Esophagus muscularis mucosa (tissue), 4 donors: Measurements from ENCODE around the gene CD47. TPM values are rescaled to one million over a fixed set of nuclear protein-coding genes. Genes with fewer than 3 reads are reported as not detected.

ENCODE experiments used
- DNase-seq: peaks from one replicate; pipeline ENCODE4 v3.0.0-alpha.2; 2017; ENCODE audit errors: extremely low spot score
- H3K27ac ChIP-seq, 4 donors: fragments of 200-600 bp; sonication (generic); replicated peaks in 1 of 4; 1 replicate in 3 of 4; 2 replicates in 1 of 4; pipeline ENCODE4 v1.5.1; 2016 to 2019; ENCODE audit warnings: mild to moderate bottlenecking in 1 of 4
- H3K27me3 ChIP-seq, 4 donors: fragments of 200-600 bp; sonication (generic); one replicate each; pipeline versions ENCODE4 v1.5.1 to v1.6.0; 2016 to 2019
- H3K36me3 ChIP-seq, 4 donors: fragments of 200-600 bp; sonication (generic); one replicate each; pipeline ENCODE4 v1.5.1; 2016 to 2019
- H3K4me1 ChIP-seq, 4 donors: fragments of 200-600 bp; sonication (generic); one replicate each; pipeline ENCODE4 v1.5.1; 2016 to 2019
- H3K4me3 ChIP-seq, 4 donors: fragments of 200-600 bp; sonication (generic); 1 replicate in 2 of 4; 2 replicates in 2 of 4; pipeline ENCODE4 v1.5.1; 2016 to 2019; ENCODE audit warnings: mild to moderate bottlenecking in 4 of 4, moderate library complexity in 1 of 4
- H3K9me3 ChIP-seq, 4 donors: fragments of 200-600 bp; sonication (generic); 1 replicate in 3 of 4; 2 replicates in 1 of 4; pipeline ENCODE4 v1.5.1; 2016 to 2019
- EP300 ChIP-seq: sonication (generic); formaldehyde crosslinking; IDR thresholded peaks from one replicate; pipeline ENCODE4 v1.6.1; 2017; ENCODE audit warnings: antibody characterized with exemption
- POLR2A ChIP-seq: fragments of 450-650 bp; IDR thresholded peaks from one replicate; pipeline ENCODE4 v1.6.1; 2017; ENCODE audit warnings: antibody characterized with exemption, moderate library complexity, mild to moderate bottlenecking, low read depth
- POLR2AphosphoS5 ChIP-seq, 2 donors: sonication (generic); formaldehyde crosslinking; IDR thresholded peaks; one replicate each; pipeline ENCODE4 v1.6.1; 2017; ENCODE audit warnings: antibody characterized with exemption in 2 of 2
- WGBS: methylation state at CpG from one replicate; pipeline ENCODE4 v1.1.5; 2018; 5-methylcytosine and 5-hydroxymethylcytosine counted together
- intact Hi-C: fragments of 100-400 bp; cut with DNase I; formaldehyde crosslinking; loops from one replicate; pipeline ENCODE4 v1.15.1; 2023
- total RNA-seq, 4 donors: library from RNA; depleted of rRNA; stranded (reverse); fragments of >200 nt; gene quantifications; one replicate each; pipeline versions ENCODE4 v1.1.0 to v1.2.1, GENCODE V29; 2016
- TF ChIP-seq, protein P1 (sequence below), 3 experiments: fragments of 200-600 bp in 2 of 3; fragments of 450-650 bp in 1 of 3; sonication (generic) in 2 of 3; IDR thresholded peaks; one replicate each; pipeline ENCODE4 v1.5.1; 2017 to 2019; ENCODE audit warnings: antibody characterized with exemption in 3 of 3, mild to moderate bottlenecking in 2 of 3, moderate library complexity in 1 of 3

CD47 gene
- total RNA-seq, 4 donors from 2014 or later: 31.6 to 57.7 (median 49.7) TPM

DNA sequence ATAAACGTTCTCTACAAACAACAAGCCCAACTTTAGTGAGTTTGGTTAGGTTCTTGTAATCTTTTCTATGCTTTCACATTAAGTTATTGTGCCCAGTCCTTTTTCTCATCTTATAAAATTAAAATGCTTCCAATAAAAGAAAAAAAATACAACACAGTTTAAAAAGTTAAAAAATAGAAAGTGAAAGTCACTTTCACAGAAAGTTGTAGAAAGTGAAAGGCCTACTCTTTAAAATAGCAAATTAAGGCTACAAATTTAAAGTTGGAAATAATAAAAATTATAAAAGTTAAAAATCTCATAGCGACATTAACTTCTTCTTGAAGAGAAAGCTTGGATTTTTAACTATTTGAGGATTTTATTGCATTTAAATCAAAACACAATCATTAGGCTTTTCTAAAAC is 35.9 kb downstream of the CD47 start:
- 93% methylated on average over 2 of the region's 2 CpGs for WGBS
- Histone ChIP-seq H3K27ac (no peak overlapping the region), H3K4me3 (no peak overlapping the region), H3K27me3 (no peaks in the 10 kb centered on the region), H3K4me1 (peaks cover 3 to 15% (median 6%) of the 10 kb centered on the region in 4 donors), H3K9me3 (no peaks in the 10 kb centered on the region), H3K36me3 (peaks cover 0 to 55% (median 31%) of the 10 kb centered on the region in 4 donors)
- TF ChIP-seq POLR2AphosphoS5 (IDR thresholded peaks at IDR 0.05) (no peak), EP300 (no peak), POLR2A (no peak)
- TF ChIP-seq, protein P1, sequence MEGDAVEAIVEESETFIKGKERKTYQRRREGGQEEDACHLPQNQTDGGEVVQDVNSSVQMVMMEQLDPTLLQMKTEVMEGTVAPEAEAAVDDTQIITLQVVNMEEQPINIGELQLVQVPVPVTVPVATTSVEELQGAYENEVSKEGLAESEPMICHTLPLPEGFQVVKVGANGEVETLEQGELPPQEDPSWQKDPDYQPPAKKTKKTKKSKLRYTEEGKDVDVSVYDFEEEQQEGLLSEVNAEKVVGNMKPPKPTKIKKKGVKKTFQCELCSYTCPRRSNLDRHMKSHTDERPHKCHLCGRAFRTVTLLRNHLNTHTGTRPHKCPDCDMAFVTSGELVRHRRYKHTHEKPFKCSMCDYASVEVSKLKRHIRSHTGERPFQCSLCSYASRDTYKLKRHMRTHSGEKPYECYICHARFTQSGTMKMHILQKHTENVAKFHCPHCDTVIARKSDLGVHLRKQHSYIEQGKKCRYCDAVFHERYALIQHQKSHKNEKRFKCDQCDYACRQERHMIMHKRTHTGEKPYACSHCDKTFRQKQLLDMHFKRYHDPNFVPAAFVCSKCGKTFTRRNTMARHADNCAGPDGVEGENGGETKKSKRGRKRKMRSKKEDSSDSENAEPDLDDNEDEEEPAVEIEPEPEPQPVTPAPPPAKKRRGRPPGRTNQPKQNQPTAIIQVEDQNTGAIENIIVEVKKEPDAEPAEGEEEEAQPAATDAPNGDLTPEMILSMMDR (IDR thresholded peaks at IDR 0.05): no peak
- no peak for DNase-seq
- intact Hi-C loops: no loop called here

DNA sequence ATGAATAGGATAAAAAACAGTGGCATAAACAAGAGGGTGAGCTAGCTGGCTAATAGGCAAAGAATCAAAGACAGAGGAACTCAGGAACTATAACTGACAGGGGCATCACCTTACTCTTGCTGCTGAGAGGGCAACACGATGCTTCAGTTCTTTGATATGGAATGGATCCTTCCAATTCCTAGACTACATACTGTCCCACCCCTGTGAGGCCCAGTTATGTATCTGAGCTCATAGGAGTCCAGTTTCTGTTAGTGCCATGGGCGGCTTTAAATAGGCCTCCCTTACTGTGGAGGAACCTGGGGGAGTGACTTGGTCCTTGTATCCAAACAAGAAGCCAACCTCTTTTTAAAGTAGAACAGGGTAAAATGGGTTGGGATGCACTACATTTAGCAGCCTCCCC is 37.3 kb downstream of the CD47 start:
- Histone ChIP-seq H3K4me1 (peaks cover 0 to 14% (median 4%) of the 10 kb centered on the region in 4 donors), H3K4me3 (no peak overlapping the region), H3K9me3 (no peaks in the 10 kb centered on the region), H3K36me3 (peaks cover 0 to 58% (median 30%) of the 10 kb centered on the region in 4 donors), H3K27ac (no peak overlapping the region), H3K27me3 (no peaks in the 10 kb centered on the region)
- WGBS: 87% methylated on average over 2 of the region's 2 CpGs
- no peak for TF ChIP-seq POLR2A
- no peak for TF ChIP-seq POLR2AphosphoS5 (IDR thresholded peaks at IDR 0.05)
- TF ChIP-seq EP300: no peak
- TF ChIP-seq, protein P1 (IDR thresholded peaks at IDR 0.05): no peak
- DNase-seq: no peak
- intact Hi-C loops: no loop called here

DNA sequence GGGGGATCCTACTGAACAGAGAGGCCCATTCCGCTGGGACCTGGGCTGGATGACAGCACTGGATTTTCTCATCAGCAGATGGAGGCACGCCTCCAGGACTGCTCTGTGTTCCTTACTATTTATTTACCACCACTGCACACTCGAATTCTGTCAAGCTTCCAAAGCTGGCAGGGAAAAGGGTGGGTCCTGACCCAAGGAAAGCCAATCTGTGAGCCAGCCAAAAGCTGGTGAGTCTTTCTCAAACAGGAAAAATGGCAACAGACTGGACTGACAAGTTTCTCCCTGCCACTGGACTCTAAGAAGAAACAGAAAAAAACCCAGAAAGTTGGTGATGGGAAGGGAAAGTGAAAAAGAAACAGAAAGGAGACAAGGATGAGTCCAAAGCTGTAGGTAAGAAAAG is 37.8 kb downstream of the CD47 start:
- DNase-seq: no peak
- Histone ChIP-seq H3K36me3 (peaks cover 0 to 55% (median 26%) of the 10 kb centered on the region in 4 donors), H3K9me3 (no peaks in the 10 kb centered on the region), H3K4me3 (no peak overlapping the region), H3K27me3 (no peaks in the 10 kb centered on the region), H3K4me1 (peaks cover 0 to 14% (median 4%) of the 10 kb centered on the region in 4 donors), H3K27ac (no peak overlapping the region)
- TF ChIP-seq, protein P1 (IDR thresholded peaks at IDR 0.05): no peak
- WGBS: 81% methylated on average over 3 of the region's 3 CpGs
- intact Hi-C loops: no loop called here

DNA sequence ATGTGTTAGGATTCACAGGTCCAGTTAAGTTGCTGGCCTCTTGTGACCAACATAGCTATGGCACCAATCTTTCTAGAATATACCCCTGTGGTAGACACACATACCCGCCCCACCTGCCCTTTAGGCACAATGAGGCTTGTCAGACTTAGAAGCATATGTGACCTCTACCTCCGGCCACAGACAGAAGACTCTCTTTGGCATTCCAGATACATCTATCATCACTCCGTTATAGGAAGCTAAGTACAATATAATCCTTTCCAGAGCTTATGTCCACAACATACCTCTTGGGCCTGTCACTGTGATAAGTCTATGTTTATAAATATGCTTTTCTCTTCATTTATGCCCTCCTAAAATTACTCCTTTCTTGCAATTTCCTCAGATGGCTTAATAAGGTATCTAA is 39.8 kb downstream of the CD47 start:
- DNase-seq: no peak
- no peaks in the 10 kb centered on the region for H3K9me3 ChIP-seq
- H3K4me1 ChIP-seq: peaks cover 0 to 14% (median 4%) of the 10 kb centered on the region in 4 donors
- intact Hi-C loops: no loop called here
- H3K4me3 ChIP-seq: no peak overlapping the region
- WGBS: 90% methylated on average over 3 of the region's 3 CpGs
- H3K27ac ChIP-seq: no peak overlapping the region
- peaks cover 0 to 47% (median 24%) of the 10 kb centered on the region in 4 donors for H3K36me3 ChIP-seq
- no peak for TF ChIP-seq EP300
- TF ChIP-seq POLR2A: no peak
- TF ChIP-seq, protein P1 (IDR thresholded peaks at IDR 0.05): no peak
- no peak for TF ChIP-seq POLR2AphosphoS5 (IDR thresholded peaks at IDR 0.05)
- no peaks in the 10 kb centered on the region for H3K27me3 ChIP-seq

DNA sequence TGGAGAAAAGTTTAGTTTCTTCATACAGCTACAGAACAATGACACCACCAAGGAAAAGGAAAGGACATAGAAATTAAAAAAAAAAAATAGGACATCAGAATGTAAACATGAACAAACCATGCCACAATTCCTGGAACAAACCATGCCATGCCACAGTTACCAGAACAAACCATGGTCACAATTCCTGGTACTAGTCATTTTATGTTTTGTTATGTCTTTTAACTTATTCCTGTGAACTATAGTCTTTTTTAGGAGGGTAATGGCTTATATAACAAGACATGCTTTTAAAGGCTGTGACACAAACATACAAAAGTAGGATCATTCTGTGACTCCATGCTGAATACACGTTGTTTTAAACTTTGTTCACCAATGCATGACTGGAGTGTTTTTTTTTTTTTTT is 42.8 kb downstream of the CD47 start:
- no peaks in the 10 kb centered on the region for H3K27me3 ChIP-seq
- H3K4me1 ChIP-seq: peaks cover 0 to 6% (median 4%) of the 10 kb centered on the region in 4 donors
- WGBS: 85% methylated on average over 1 of the region's 1 CpG
- no peak overlapping the region for H3K27ac ChIP-seq
- TF ChIP-seq, protein P1 (IDR thresholded peaks at IDR 0.05): no peak
- no peak for TF ChIP-seq POLR2AphosphoS5 (IDR thresholded peaks at IDR 0.05)
- no peak for TF ChIP-seq EP300
- TF ChIP-seq POLR2A: no peak
- DNase-seq: no peak
- no peaks in the 10 kb centered on the region for H3K9me3 ChIP-seq
- intact Hi-C loops: no loop called here
- no peak overlapping the region for H3K4me3 ChIP-seq
- peaks cover 0 to 42% (median 22%) of the 10 kb centered on the region in 4 donors for H3K36me3 ChIP-seq
